Stimulated activated naive B cell treated with anti-CD40 and anti-IgM and Interleukin-4, amounts not matched to agents 10 μg/mL and 1 μg/mL and 100 μg/mL, for 72 hours (primary cell): ENCODE measurements around the gene TM9SF2.
"Not testable (repeated sequence)": the region's sequence is repeated elsewhere in the genome, so short reads cannot be mapped to it uniquely, and the experiment has no call there.

Experiments used
- ATAC-seq, 2 donors: fragments of 150-1000 bp; cut with Tn5 transposase; replicated peaks; 2 replicates each; pipeline ENCODE4 v1.10.0; 2021; ENCODE audit warnings: moderate library complexity in 1 of 2
- DNase-seq: peaks from one replicate; pipeline ENCODE4 v3.0.0; 2021
- H3K27ac Mint-ChIP-seq: one replicate; pipeline ENCODE4 v1.8.0; 2022; ENCODE audit warnings: mild to moderate bottlenecking, mixed read lengths
- H3K27me3 Mint-ChIP-seq, 2 donors: one replicate each; pipeline ENCODE4 v1.8.0; 2022; ENCODE audit warnings: mixed read lengths in 2 of 2
- H3K36me3 Mint-ChIP-seq, 2 donors: one replicate each; pipeline ENCODE4 v1.8.0; 2022; ENCODE audit warnings: mixed read lengths in 2 of 2, mild to moderate bottlenecking in 1 of 2
- H3K4me1 Mint-ChIP-seq, 2 donors: one replicate each; pipeline ENCODE4 v1.8.0; 2022; ENCODE audit warnings: mixed read lengths in 2 of 2, mild to moderate bottlenecking in 1 of 2
- H3K4me3 Mint-ChIP-seq, 2 donors: one replicate each; pipeline ENCODE4 v1.8.0; 2022; ENCODE audit warnings: mild to moderate bottlenecking in 2 of 2, mixed read lengths in 2 of 2, moderate library complexity in 1 of 2
- H3K9me3 Mint-ChIP-seq, 2 donors: one replicate each; pipeline ENCODE4 v1.8.0; 2022; ENCODE audit warnings: mixed read lengths in 2 of 2, mild to moderate bottlenecking in 1 of 2

The TM9SF2 gene

DNA sequence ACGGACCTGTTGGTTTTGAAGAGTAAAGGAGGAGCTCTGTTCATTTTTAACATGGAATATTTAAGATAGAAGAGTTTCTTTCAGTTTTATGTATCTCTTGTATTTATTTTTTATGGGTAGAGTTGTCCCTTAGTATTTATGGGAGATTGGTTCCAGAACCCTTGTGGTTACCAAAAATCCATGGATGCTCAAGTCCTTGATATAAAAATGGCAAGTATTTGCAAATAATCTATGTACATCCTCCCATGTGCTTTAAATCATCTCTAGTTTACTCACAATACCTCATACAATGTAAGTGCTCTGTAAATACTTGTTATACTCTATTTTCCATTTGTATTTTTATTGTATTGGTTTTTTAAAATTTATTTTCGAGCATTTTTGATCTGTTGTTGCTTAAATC, 63.1 kb downstream of the TM9SF2 start:
- Mint-ChIP-seq H3K27me3 (no peaks in the 10 kb centered on the region), H3K27ac (no peak overlapping the region), H3K9me3 (peaks cover 7 to 8% of the 10 kb centered on the region in 2 donors), H3K36me3 (peaks cover 18 to 48% of the 10 kb centered on the region in 2 donors), H3K4me1 (peaks cover 0 to 6% of the 10 kb centered on the region in 2 donors), H3K4me3 (no peak overlapping the region)
- ATAC-seq: no peak
- no peak for DNase-seq

DNA sequence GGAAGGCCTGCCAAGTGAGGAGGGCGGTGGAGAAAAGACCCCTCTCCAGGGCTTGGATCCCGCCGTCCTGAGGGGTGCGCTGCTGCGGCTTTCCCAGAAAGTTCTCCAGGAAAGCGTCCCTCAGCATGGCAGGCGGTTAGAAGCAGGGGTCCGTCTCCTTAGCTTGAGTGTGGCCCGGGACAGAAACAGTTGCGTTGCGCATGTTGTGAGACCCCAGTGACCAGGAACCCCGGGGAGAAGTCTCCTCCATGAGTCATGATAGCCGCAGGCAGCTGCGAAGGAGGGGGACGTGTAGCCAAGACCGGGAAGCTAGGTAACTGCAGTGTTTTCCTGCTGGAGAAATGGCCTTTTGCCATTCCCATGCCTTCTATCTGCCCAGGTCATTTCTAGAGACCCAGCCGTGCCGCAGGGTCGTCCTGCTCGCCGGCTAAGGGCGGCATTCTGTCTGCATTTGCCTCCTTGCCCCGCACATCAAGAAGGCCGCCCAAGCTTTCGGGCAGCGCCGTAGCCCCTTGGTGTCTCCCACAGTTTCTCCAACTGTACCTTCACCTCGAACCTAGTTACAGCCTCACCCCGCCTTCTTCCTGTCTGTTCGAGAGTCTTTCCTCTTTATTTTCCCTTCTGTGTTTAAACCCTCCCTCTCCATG, 64.3 kb downstream of the TM9SF2 start:
- H3K4me3 Mint-ChIP-seq: peak overlapping the region; percentile 63 to 84

DNA sequence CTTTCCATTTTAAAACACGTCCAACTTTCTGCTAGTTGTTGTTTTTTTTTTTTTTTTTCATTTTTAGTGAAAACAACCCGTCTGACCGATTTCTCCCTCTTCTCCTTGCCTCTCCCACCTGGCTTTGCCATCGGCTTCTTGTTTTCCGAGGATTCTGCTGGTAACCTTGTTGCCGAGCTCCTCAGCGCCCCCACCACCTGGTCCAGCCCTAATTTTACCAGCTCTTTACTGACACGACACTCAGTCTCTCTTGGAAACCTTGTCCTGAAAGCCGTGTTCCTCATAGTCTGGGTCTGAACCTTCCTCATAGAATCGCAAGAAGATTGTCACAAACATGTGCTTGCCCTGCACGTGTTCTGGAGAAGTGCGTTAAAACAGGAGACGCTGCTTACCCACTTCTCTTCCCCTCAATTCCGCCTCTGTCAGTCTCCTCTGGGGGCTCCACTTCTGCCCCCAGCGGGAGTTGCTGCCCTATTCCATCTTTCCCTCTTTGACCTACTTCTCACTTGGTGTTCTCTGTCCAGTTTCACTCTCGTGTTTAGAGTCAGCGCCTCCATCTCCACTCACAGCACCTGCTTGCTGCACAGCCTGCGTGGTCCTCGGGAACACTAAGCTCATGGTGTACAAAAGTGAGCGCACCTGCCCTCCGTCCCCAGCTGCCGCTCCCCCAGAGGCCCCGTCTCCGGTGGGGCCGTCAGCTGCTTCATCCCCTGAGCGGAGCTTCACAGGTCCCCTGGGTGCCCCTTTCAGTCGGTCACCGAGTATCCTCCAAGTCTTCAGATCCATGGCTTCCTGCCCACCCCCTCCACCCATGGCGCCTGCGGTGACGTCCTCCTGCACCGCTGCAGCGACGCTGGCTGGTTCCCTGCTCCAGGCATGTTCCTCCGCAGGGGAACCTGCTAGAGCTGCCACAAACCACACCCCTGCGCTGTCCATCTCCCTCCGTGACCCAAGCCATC, 65.1 kb downstream of the TM9SF2 start:
- peaks cover 12 to 44% of the 10 kb centered on the region in 2 donors for H3K36me3 Mint-ChIP-seq
- H3K27ac Mint-ChIP-seq: peak overlapping the region; percentile 61
- H3K27me3 Mint-ChIP-seq: no peaks in the 10 kb centered on the region
- peak overlapping the region; percentile 63 to 84 for H3K4me3 Mint-ChIP-seq
- ATAC-seq (peak; percentile 60 to 71), DNase-seq (no peak)
- peaks cover 0 to 6% of the 10 kb centered on the region in 2 donors for H3K4me1 Mint-ChIP-seq
- peaks cover 7 to 8% of the 10 kb centered on the region in 2 donors for H3K9me3 Mint-ChIP-seq

More for the DNA sequence above, 64.3 kb downstream of the TM9SF2 start:
- Mint-ChIP-seq H3K4me1 (peaks cover 0 to 6% of the 10 kb centered on the region in 2 donors), H3K27me3 (no peaks in the 10 kb centered on the region), H3K36me3 (peaks cover 15 to 44% of the 10 kb centered on the region in 2 donors), H3K9me3 (peaks cover 7 to 8% of the 10 kb centered on the region in 2 donors), H3K27ac (peak overlapping the region; percentile 61)
- DNase-seq (no peak), ATAC-seq (peak in 1 of 2 donors; percentile 22)

DNA sequence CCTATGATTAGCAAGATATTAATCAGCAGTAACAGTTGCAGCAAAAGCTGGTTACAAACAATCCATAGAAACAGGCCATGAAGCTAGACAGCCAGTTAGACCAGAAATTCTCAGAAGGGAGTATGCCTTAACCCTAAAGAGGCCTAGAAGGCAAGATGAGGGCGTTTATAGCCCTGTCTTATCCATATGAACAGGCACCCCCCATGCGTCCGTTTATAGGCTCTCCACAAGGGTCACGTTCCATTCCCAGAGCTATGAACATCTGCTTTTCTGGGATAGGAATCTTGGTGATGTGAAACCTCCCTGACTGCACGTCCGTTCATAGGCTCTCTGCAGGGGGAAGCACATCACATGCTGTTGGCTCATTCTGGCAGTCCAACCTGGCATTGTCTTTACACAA, 67.6 kb downstream of the TM9SF2 start:
- not testable (repeated sequence) for H3K27ac Mint-ChIP-seq, H3K9me3 Mint-ChIP-seq, ATAC-seq, H3K27me3 Mint-ChIP-seq, H3K4me1 Mint-ChIP-seq, H3K4me3 Mint-ChIP-seq, DNase-seq
- H3K36me3 Mint-ChIP-seq: peaks cover 12 to 31% of the 10 kb centered on the region in 2 donors

DNA sequence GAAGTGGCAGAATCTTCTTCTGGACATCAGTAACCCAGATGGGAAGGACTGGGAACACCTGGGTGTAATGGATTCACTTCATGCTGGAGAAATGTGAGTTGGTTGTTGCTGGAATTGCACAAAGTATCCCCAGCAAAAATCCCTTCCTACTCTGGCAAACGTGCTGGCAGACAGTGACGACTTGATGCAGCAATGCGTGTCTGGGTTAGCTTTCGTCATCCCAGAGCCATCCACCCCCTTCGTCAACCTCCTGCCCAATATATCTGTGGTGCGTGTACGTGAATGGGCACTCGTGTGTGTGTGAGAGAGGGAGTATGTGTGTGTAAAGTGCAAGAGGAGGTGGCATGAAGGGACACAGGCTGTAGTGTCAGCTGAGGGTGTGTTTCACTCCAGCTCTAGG, 70.9 kb downstream of the TM9SF2 start:
- Mint-ChIP-seq H3K27me3 (no peaks in the 10 kb centered on the region), H3K9me3 (peaks cover 6 to 7% of the 10 kb centered on the region in 2 donors), H3K4me3 (no peak overlapping the region), H3K36me3 (peaks cover under 1 to 13% of the 10 kb centered on the region in 2 donors), H3K27ac (no peak overlapping the region), H3K4me1 (no peaks in the 10 kb centered on the region)
- DNase-seq: no peak
- ATAC-seq: no peak

DNA sequence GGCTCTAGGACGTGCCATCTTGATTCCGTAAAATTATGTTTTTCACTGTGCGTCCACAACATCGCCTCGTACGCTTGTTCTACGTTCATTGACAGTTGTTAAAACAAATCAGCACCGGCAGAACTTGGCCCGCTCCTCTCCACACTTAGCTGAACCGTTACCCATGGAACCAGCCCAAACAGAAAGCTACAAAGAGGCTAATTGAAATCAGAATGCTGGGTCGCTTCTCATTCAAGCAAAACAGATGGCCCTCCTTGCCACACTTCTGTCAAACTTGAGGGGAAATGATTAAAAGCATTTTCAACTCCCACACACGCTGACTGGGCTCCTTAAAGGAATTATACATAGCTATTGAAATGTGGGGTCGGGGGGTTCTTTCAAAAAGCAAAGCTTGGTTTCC, 71.6 kb downstream of the TM9SF2 start:
- ATAC-seq (no peak), DNase-seq (no peak)
- H3K27me3 Mint-ChIP-seq: no peaks in the 10 kb centered on the region
- H3K4me3 Mint-ChIP-seq: no peak overlapping the region
- no peak overlapping the region for H3K27ac Mint-ChIP-seq
- H3K4me1 Mint-ChIP-seq: no peaks in the 10 kb centered on the region
- H3K36me3 Mint-ChIP-seq: peaks cover 0 to 13% of the 10 kb centered on the region in 2 donors
- peaks cover 6 to 7% of the 10 kb centered on the region in 2 donors for H3K9me3 Mint-ChIP-seq

DNA sequence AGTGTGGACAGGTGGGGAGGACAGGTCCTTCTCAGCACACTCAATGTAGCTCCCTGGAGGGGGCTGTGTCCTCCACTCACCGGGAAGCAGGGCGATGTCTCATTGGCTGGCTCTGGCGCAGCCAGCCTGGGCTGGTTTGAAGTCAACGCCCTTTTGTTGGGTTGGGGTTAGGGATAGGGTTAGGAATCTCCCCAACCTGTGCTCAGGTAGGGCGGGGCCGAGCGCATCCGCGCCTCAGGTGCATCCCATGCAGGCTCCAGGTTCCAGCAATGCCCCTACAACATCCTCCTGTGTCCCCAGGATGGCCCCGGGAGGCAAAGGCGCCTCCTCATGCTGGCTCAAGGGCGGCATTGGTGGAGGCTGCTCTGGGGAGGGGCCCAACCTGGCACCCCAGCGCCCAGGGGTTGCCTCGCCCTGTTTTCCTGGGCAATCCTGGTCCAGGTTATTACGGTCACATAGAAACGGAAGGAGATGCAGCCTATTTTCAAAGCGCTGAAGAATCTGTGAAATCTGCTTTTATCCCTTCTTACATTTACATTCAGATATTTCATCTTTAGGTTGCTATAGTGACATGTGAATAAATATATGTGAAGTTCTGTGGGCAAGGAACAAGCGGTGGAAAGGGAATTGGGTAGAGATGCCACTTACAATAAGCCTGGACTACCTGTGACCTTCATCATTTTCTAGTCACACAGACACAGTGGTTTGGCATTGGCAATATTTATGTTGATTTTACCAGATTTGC, 74.3 kb downstream of the TM9SF2 start:
- no peaks in the 10 kb centered on the region for H3K27me3 Mint-ChIP-seq
- no peak overlapping the region for H3K4me3 Mint-ChIP-seq
- no peaks in the 10 kb centered on the region for H3K36me3 Mint-ChIP-seq
- H3K27ac Mint-ChIP-seq: no peak overlapping the region
- ATAC-seq: peak; percentile 10 to 25
- H3K9me3 Mint-ChIP-seq: no peaks in the 10 kb centered on the region
- H3K4me1 Mint-ChIP-seq: no peaks in the 10 kb centered on the region
- DNase-seq: no peak

DNA sequence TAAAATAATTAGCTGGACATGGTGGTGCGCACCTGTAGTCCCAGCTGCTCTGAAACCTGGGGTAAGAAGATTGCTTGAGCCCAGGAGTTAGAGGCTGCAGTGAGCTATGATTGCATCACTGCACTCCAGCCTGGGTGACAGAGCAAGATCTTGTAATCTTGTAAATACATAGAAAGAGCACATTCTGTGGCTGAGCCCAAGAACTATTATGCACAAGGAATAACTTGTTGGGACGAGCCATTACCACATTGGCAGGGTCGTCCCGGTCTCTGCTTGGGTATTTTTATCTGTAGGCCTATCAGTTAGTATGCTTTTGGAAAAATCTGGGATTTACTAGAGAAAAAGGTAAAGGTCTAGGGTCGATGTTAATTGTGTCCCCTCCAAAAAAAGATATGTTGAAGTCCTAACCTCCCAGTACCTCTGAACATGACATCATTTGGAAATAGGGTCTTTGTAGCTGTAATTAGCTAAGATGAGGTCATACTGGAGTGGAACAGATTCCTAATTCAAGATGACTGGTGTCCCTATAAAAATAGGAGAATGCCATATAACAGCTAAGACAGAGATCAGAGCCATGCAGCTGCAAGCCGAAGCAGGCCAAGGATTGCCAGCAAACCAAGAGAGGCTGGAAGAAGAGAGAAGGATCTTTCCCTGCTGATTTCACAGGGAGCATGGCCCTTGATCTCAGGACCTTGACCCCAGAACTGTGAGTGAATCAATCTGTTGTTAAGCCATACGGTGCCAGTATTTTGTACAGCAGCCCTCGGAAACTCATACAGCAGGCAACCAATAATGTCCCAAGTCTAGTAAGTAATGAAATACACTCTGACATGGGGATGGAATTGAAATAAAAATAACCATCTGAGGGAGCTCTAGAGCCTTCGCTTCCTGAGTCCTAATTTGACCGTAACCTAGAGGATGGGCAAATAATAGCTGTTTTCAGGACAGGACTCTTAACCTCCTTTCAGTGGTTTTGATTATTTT, 77.0 kb downstream of the TM9SF2 start:
- DNase-seq: no peak
- no peak overlapping the region for H3K4me3 Mint-ChIP-seq

DNA sequence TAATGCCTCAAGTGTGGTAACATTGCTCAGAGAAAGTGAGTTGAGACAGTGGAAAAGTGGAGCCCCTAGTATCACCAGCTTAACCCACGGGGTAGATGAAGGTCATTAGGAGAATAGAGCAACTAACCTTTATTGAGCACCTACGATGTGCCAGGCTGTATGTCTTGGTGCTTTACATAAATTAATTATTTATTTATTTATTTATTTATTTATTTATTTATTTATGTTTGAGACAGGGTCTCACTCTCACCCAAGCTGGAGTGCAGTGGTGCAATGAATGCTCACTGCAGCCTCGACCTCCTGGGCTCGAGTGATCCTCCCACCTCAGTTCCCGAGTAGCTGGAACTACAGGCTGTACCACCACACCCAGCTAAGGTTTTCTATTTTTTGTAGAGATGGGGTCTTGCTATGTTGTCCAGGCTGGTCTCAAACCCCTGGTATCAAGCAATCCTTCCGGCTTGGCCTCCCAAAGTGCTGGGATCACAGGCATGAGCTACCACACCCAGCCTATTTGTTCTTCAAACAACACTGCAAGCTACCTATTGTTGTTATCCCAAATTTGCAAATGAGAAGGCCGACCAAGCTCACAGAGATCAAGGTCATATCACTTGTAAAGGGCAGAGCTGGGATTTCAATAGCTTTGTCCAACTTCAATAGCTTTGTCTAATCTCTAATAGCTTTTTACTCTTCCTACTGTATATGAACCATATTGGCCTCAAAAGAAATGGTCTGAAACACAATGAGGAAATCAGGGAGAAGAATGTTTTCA, 79.4 kb downstream of the TM9SF2 start:
- ATAC-seq (no peak), DNase-seq (no peak)
- H3K9me3 Mint-ChIP-seq: no peaks in the 10 kb centered on the region
- H3K27me3 Mint-ChIP-seq: no peaks in the 10 kb centered on the region
- no peaks in the 10 kb centered on the region for H3K4me1 Mint-ChIP-seq
- no peaks in the 10 kb centered on the region for H3K36me3 Mint-ChIP-seq
- H3K27ac Mint-ChIP-seq: no peak overlapping the region
- H3K4me3 Mint-ChIP-seq: no peak overlapping the region

More for the DNA sequence above, 77.0 kb downstream of the TM9SF2 start:
- no peaks in the 10 kb centered on the region for H3K36me3 Mint-ChIP-seq
- H3K9me3 Mint-ChIP-seq: no peaks in the 10 kb centered on the region
- no peak overlapping the region for H3K27ac Mint-ChIP-seq
- no peaks in the 10 kb centered on the region for H3K4me1 Mint-ChIP-seq
- no peaks in the 10 kb centered on the region for H3K27me3 Mint-ChIP-seq
- peak in 1 of 2 donors; percentile 25 for ATAC-seq

DNA sequence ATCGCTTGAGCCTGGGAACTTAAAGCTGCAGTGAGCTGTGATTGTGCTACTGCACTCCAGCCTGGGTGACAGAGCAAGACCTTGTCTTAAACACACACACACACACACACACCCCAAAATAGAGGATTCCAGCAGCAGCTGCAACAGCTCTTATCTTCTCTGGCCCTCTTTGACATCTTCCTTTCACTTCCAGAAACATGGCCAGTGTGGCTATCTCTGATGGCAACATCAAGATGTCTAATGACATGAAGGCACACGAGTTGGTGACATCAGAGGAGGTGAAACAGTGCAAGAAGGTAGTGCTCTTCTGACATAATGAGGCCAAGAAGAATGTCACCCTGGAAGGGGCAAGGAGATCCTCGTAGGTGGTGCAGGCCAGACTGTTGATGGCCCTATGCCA, 81.2 kb downstream of the TM9SF2 start:
- no peak overlapping the region for H3K4me3 Mint-ChIP-seq
- no peaks in the 10 kb centered on the region for H3K36me3 Mint-ChIP-seq
- H3K9me3 Mint-ChIP-seq: no peaks in the 10 kb centered on the region
- ATAC-seq: no peak
- DNase-seq: no peak
- no peaks in the 10 kb centered on the region for H3K4me1 Mint-ChIP-seq
- H3K27ac Mint-ChIP-seq: no peak overlapping the region
- no peaks in the 10 kb centered on the region for H3K27me3 Mint-ChIP-seq

DNA sequence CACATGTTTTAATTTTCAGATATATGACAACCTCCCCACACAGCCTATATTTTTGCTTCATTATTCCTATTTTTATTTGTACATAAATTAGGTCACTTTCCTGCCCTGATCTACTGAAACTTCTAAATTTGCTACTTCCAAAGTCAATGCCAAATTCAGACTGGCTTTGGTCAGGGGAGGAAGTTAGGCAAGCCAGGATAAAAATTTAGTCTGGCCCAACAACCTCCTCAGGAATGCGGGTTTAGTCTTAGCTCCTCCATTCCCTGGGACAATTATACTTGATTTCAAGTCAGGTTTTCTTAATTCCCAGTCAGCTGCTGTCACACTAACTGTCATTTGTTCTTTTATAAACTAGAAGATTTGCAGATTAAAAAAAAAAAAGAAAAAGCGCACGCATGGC, 84.3 kb downstream of the TM9SF2 start:
- Mint-ChIP-seq H3K4me3 (no peak overlapping the region), H3K27me3 (peaks cover 0 to 4% of the 10 kb centered on the region in 2 donors), H3K36me3 (no peaks in the 10 kb centered on the region), H3K27ac (no peak overlapping the region), H3K4me1 (no peaks in the 10 kb centered on the region), H3K9me3 (no peaks in the 10 kb centered on the region)
- ATAC-seq (no peak), DNase-seq (no peak)

DNA sequence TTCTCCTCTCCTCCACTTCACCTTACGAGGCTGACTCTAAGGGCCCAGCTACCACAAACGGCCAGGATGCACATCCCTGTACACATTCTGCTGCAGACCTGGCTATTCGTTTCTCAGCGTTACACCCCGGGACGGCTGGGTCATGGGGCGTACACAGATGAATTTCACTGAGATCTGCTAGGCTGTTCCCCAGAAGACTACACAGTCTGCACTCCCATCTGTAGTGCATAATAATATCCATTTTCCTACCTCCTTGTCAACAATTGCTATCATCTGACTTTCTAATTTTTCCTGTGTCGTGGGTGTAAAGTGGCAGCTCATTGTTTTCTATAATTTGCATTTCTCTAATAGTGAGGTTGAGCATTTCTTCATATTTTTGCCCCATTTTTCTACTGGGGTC, 85.7 kb downstream of the TM9SF2 start:
- no peaks in the 10 kb centered on the region for H3K9me3 Mint-ChIP-seq
- ATAC-seq: no peak
- H3K4me1 Mint-ChIP-seq: no peaks in the 10 kb centered on the region

More for the DNA sequence above, 85.7 kb downstream of the TM9SF2 start:
- Mint-ChIP-seq H3K27me3 (peaks cover 0 to 4% of the 10 kb centered on the region in 2 donors), H3K27ac (no peak overlapping the region), H3K4me3 (no peak overlapping the region), H3K36me3 (no peaks in the 10 kb centered on the region)
- no peak for DNase-seq
